SU-DHL-6 (cell line): ENCODE measurements around the gene SUSD2.

Source experiments
- H2AFZ ChIP-seq: fragments of 200-600 bp; sonication (generic); 2 replicates; pipeline ENCODE4 v1.6.1; 2014; ENCODE audit warnings: low read depth, mild to moderate bottlenecking, moderate library complexity, mixed read lengths, antibody characterized with exemption, low read length; ENCODE audit not compliant: severe bottlenecking
- H3F3A ChIP-seq: fragments of 200-600 bp; shearing (Covaris generic); 2 replicates; pipeline ENCODE4 v1.6.0; 2016; ENCODE audit warnings: antibody characterized with exemption, mild to moderate bottlenecking; ENCODE audit not compliant: insufficient read depth
- H3K27ac ChIP-seq: fragments of 200-600 bp; sonication (generic); 2 replicates; pipeline ENCODE4 v1.5.1; 2016; ENCODE audit warnings: low read depth, mild to moderate bottlenecking, low read length, moderate library complexity, mixed read lengths
- H3K27me3 ChIP-seq: fragments of 200-600 bp; sonication (generic), shearing (Covaris generic); 2 replicates; pipeline ENCODE4 v1.6.0; 2014; ENCODE audit warnings: mild to moderate bottlenecking, low read length
- H3K36me3 ChIP-seq: fragments of 200-600 bp; sonication (generic); 2 replicates; pipeline ENCODE4 v1.6.1; 2014; ENCODE audit warnings: mild to moderate bottlenecking, low read length, mixed read lengths
- H3K4me2 ChIP-seq: fragments of 300-600, 200-600 bp; shearing (Covaris generic), sonication (generic); 2 replicates; pipeline ENCODE4 v1.6.0; 2014; ENCODE audit warnings: low read length, low read depth, mild to moderate bottlenecking; ENCODE audit not compliant: poor library complexity, severe bottlenecking
- H3K4me3 ChIP-seq: fragments of 200-600 bp; sonication (generic); 2 replicates; pipeline ENCODE4 v1.5.1; 2014; ENCODE audit warnings: antibody characterized with exemption, low read length, mild to moderate bottlenecking, mixed read lengths; ENCODE audit not compliant: insufficient read depth, poor library complexity, severe bottlenecking
- H3K79me2 ChIP-seq: fragments of 200-600 bp; sonication (generic); 2 replicates; pipeline ENCODE4 v1.6.1; 2014; ENCODE audit warnings: mild to moderate bottlenecking, low read length, moderate library complexity; ENCODE audit not compliant: insufficient read depth
- H3K9ac ChIP-seq: fragments of 200-600 bp; sonication (generic); 2 replicates; pipeline ENCODE4 v1.7.0; 2014; ENCODE audit warnings: mild to moderate bottlenecking, low read length
- H3K9me2 ChIP-seq: fragments of 200-600 bp; sonication (generic); replicated peaks from 2 replicates; pipeline ENCODE4 v1.6.1; 2014; ENCODE audit warnings: low read length; ENCODE audit not compliant: insufficient read depth
- H3K9me3 ChIP-seq: fragments of 200-600 bp; sonication (generic); 2 replicates; pipeline ENCODE4 v1.6.1; 2014; ENCODE audit warnings: low read length, mixed read lengths; ENCODE audit not compliant: insufficient read depth
- H4K20me1 ChIP-seq: fragments of 200-600 bp; sonication (generic); 2 replicates; pipeline ENCODE4 v1.6.1; 2014; ENCODE audit warnings: low read depth, mild to moderate bottlenecking, antibody characterized with exemption, low read length, moderate library complexity, mixed read lengths
- EZH2phosphoT487 ChIP-seq: fragments of 200-600 bp; sonication (generic), shearing (Covaris generic); conservative IDR thresholded peaks from 2 replicates; pipeline ENCODE4 v1.6.1; 2018; ENCODE audit warnings: mild to moderate bottlenecking, antibody characterized with exemption, low read length, moderate library complexity, mixed read lengths
- TF ChIP-seq, protein P1 (sequence below): fragments of 200-600 bp; sonication (generic); IDR thresholded peaks from one replicate; pipeline ENCODE4 v1.5.1; 2017; ENCODE audit warnings: antibody characterized with exemption, mild to moderate bottlenecking, low read length, moderate library complexity; ENCODE audit not compliant: insufficient read depth, poor library complexity, severe bottlenecking

SUSD2 gene

DNA sequence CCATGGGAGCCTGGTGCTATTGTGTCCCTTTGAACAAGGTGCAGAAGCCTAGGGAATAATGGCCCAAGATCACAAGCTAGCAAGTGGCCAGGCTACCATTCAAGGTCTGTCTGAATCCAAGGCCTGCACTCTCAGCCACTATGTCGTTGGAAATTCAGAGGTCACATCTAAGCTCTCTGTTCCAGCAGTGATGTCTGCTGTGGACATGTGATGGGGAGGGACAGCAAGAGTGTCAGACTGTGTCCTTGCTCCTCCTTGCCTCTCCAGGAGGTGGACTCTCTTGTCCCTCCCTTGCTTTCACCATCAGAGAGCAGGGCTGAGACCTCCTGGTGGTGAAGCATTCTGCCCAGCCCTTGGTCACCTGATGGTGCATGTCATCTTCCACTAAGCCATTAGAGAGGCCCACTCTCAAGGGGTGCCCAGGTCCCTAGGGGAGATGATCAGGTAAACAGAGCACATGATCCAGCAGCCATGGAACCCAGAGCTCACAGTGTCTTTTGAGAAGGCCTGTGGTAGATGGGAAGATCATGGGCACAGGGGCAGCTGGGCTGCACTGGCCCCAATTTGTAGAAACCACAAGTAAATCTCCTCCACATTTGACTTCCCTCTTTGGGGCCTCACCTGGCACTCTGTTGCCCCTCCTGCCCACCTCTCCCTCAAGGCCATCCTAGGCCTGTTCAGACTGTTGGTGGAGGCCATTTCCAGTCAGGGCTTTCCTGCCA, 37.1 kb upstream of the SUSD2 start:
- no peaks in the 10 kb centered on the region for H3K36me3 ChIP-seq
- H3K4me3 ChIP-seq: no peak overlapping the region
- H3K79me2 ChIP-seq: no peaks in the 10 kb centered on the region
- H3K27me3 ChIP-seq: no peaks in the 10 kb centered on the region
- no peaks in the 10 kb centered on the region for H4K20me1 ChIP-seq
- no peaks in the 10 kb centered on the region for H3K9me3 ChIP-seq
- no peaks in the 10 kb centered on the region for H3K9me2 ChIP-seq
- no peak overlapping the region for H3K4me2 ChIP-seq
- no peak overlapping the region for H2AFZ ChIP-seq
- no peak overlapping the region for H3K27ac ChIP-seq
- H3K9ac ChIP-seq: no peak overlapping the region
- no peak for TF ChIP-seq EZH2phosphoT487
- TF ChIP-seq, protein P1, sequence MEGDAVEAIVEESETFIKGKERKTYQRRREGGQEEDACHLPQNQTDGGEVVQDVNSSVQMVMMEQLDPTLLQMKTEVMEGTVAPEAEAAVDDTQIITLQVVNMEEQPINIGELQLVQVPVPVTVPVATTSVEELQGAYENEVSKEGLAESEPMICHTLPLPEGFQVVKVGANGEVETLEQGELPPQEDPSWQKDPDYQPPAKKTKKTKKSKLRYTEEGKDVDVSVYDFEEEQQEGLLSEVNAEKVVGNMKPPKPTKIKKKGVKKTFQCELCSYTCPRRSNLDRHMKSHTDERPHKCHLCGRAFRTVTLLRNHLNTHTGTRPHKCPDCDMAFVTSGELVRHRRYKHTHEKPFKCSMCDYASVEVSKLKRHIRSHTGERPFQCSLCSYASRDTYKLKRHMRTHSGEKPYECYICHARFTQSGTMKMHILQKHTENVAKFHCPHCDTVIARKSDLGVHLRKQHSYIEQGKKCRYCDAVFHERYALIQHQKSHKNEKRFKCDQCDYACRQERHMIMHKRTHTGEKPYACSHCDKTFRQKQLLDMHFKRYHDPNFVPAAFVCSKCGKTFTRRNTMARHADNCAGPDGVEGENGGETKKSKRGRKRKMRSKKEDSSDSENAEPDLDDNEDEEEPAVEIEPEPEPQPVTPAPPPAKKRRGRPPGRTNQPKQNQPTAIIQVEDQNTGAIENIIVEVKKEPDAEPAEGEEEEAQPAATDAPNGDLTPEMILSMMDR: no peak
- no peaks in the 10 kb centered on the region for H3F3A ChIP-seq

DNA sequence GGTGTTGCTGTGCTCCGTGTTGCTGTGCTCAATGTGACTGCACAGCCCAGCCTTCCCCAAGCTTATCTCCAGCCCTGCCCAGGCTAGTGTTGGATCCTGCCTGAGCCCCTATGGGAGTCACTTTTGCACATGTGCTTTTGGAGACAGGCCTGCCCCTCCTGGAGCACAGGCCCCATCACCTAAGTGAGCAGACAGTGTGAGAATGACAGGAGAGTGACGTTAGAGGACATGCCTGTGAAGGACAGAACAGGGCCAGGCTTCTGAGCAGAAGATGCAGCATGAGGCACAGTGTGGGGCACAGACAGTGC, 36.6 kb upstream of the SUSD2 start:
- Histone ChIP-seq H3K27ac (no peak overlapping the region), H4K20me1 (no peaks in the 10 kb centered on the region), H3K9ac (no peak overlapping the region), H3F3A (no peaks in the 10 kb centered on the region), H3K27me3 (no peaks in the 10 kb centered on the region), H3K9me3 (no peaks in the 10 kb centered on the region), H3K79me2 (no peaks in the 10 kb centered on the region), H3K36me3 (no peaks in the 10 kb centered on the region), H2AFZ (no peak overlapping the region), H3K4me3 (no peak overlapping the region), H3K4me2 (no peak overlapping the region), H3K9me2 (no peaks in the 10 kb centered on the region)
- TF ChIP-seq, protein P1: no peak
- no peak for TF ChIP-seq EZH2phosphoT487

DNA sequence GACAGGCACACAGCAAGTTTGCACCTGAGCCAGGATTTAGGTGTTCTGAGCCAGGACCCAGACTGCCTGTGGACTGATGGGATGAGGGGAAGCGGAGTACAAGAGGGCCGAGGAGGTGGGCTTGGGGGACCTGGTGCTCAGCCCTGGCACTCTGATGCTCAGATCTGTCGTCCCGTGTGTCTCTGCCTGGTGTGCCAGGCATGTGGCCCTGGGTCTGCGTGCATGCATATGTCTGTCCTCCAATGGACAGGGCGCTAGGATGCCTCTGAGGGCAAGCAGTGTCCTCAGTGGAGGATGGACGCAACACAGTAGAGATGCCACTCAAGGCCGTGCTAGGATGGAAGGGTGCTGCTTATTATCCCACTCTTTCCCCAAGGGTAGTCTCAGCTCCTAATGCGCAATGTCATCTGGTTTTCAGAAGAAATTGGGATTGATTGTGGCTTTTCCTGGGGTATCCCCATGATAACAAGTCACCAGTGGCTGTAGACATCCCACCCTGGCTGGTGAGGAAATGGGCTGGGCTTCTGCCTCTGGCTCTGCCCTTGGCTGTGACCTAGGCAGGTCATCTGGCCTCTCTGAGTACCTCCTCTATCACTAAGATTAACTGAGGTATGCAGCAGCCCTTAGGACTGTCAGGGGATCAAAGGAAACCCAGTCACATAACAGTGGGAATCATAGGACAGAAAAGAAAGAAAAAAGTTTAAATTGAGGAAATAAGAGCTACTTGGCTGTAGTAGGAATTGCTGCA, 35.7 kb upstream of the SUSD2 start:
- Histone ChIP-seq H3K9me2 (no peaks in the 10 kb centered on the region), H3K27me3 (no peaks in the 10 kb centered on the region), H3K36me3 (no peaks in the 10 kb centered on the region), H3K9ac (no peak overlapping the region), H4K20me1 (no peaks in the 10 kb centered on the region), H3K4me3 (no peak overlapping the region), H3K9me3 (no peaks in the 10 kb centered on the region), H2AFZ (no peak overlapping the region), H3K4me2 (no peak overlapping the region), H3F3A (no peaks in the 10 kb centered on the region), H3K79me2 (no peaks in the 10 kb centered on the region), H3K27ac (peak overlapping the region; percentile 18; the same call in 1 of the 2 replicates)
- TF ChIP-seq EZH2phosphoT487: no peak
- TF ChIP-seq, protein P1: no peak
